ENCODE data around the gene EXT2.

EXT2 gene

GRCh38 chr11:44207292-44207691 lies 111.8 kb downstream of the EXT2 start:
- no peak for DNase-seq

GRCh38 chr11:44208976-44209603 lies 113.6 kb downstream of the EXT2 start:
- no peak for DNase-seq

DNA sequence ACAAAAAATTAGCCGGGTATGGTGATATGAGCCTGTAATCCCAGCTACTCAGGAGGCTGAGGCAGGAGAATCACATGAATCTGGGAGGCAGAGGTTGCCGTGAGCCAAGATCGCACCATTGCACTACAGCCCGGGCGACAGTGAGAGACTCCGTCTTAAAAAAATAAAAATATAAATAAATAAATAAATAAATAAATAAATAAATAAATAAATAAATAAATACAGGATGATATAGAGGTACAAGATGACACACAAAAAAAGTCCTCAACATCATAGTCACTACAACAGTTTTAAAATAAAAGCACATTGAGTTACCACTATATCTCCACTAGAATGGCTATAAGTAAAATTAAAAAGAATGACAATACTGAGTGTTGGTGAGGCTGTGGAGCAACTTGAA lies 116.7 kb downstream of the EXT2 start:
- DNase-seq: no peak

DNA sequence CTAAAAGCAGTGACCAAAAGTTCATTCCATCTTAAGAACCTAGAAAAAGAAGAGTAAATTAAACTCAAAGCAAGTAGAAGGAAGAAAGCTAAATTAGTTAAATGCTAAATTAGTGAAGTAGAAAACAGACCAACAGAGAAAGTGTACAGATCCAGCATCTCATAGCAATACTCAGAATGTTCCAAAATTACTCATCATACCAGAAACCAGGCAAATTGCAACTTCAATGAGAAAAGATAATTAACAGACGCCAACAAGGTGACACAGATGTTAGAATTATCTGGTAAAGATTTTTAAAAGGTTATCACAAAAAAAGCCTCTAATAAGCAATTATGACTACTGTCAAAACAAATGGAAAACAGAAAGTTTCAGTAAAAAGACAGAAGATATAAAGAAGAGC lies 117.7 kb downstream of the EXT2 start:
- no peak for DNase-seq

GRCh38 chr11:44217432-44217831 lies 122.0 kb downstream of the EXT2 start:
- DNase-seq: no peak

DNA sequence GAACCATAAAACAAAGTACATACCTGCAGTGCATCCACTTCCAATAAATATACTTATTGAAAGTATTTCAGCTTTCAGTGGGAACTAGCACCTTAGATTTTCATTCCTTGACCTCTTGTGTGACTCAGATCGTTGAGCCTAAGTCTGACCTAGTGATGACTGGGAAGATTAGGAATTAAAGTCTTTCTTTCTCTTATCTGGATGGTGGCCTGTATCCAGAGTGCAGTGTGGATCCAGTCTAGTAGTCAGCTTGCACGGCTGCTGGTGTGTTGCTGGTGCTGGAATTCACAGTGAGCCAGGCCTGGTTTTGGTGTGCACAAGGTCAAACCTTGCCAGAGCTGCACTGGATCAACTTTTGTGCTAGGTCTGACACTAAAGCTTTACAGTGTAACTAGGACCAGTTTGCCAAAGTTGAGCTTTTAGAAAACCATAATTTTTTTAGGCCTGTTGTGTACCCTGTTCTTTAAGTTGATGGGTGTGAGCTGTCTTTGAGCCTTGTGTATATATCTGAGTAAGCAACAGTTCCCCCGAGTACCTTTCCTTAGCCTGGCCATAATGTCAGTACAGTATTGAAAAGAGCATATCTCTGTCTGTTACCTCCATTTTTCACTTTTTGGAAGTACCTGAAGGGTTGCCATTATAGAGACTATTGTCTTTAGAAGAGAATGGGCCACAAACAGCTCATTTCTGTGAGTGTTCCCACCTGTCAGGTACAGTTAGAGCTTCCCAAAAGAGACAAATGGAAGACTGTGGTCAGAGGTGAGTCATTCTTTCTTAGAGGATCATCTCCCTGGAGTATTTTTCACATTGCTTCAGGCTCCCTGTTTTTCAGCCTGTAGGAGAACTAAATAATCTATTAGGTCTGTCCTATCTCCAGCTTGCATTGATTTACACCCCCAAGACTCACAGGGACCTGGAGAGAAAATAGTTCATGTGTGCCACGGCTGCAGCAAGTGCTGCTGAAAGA lies 124.6 kb downstream of the EXT2 start:
- DNase-seq: no peak

DNA sequence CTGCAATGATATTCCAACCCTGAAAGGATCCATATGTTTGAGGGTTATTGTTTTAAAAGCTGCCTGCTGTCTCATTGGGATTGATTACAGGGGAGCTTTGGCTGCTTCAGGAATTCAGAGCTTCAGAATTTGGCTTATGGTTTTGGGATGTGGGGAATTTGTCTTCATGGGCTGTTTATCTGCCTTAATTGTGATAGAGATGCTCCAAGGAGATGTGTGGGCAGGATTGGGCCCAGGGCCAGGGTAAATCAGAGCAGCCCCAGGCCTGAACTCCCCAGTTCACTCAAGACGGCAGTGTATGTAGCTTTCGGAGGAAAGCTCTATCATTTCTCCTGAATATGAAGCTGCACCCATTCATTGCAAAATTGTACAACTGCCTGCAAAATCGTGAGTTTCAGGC lies 126.0 kb downstream of the EXT2 start:
- DNase-seq: no peak

- DNase-seq: no peak
These were observed 126.5 kb downstream of the EXT2 start for GRCh38 chr11:44221992-44222391.

- DNase-seq: no peak
These were observed 127.8 kb downstream of the EXT2 start for GRCh38 chr11:44223238-44223637.

- DNase-seq: no peak
These were observed 129.5 kb downstream of the EXT2 start for GRCh38 chr11:44224867-44225501.

GRCh38 chr11:44226490-44226889 lies 131.0 kb downstream of the EXT2 start:
- DNase-seq: no peak

DNA sequence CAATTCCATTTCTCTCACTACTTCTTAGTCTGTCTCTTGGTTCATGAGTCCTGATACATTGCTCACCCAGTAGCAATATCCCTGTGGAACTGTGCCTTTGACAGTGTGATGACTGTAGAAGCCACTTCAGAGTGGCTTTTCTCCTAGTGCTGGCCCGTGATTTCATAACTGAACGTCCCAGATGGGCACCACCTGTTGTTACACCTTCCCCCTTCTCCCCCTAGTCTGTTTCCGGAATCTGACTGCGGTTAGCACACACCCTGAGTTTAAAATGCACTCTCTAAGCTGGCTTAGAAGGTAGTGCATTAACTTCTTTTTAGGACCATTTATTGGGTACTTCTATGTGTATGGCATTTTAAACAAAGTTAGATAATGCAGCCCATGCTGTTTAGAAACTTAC lies 131.5 kb downstream of the EXT2 start:
- no peak for DNase-seq

GRCh38 chr11:44228379-44228778 lies 132.9 kb downstream of the EXT2 start:
- no peak for DNase-seq

DNA sequence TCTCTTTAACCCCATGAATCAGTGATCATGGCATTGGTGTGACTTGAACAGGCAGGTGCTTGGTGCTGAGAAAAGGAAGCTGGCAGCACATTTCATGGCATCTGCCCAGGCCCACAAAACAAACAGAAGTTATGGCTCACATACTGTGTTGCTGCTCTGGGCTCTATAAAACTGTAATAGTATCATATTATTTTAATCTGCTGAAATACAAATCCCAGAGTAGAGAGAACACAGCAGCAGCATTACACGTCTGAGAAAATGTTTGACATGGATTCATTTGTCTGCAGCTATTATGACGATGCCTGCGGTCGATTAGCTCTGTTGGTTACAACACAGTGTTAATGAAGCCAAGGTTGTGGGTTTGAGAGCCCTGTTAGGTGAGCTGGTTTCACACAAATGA lies 133.6 kb downstream of the EXT2 start:
- DNase-seq: peak; percentile 49

GRCh38 chr11:44229624-44230023 lies 134.1 kb downstream of the EXT2 start:
- no peak for DNase-seq

- no peak for DNase-seq
These were observed 140.3 kb downstream of the EXT2 start for GRCh38 chr11:44235765-44236201.

- DNase-seq: no peak
These were observed 140.8 kb downstream of the EXT2 start for GRCh38 chr11:44236296-44236695.

DNA sequence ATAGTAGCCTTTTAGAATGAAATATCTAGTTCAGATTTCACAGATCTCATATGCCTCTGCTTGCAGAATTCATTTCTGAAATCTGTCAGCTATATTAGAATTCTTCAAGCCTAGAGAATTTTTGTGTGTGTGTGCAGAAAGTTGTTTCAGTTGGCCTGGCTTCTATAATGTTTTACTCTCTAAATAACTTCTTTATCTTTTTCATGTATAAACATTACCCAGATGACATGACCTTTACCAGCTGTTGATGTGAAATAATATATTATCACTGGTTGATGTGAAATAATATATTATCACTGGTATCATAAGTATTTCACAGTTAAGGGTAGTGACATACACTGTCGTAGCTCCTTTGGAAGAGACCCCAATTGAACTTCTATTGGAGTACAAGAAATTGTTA lies 141.7 kb downstream of the EXT2 start:
- no peak for DNase-seq

DNA sequence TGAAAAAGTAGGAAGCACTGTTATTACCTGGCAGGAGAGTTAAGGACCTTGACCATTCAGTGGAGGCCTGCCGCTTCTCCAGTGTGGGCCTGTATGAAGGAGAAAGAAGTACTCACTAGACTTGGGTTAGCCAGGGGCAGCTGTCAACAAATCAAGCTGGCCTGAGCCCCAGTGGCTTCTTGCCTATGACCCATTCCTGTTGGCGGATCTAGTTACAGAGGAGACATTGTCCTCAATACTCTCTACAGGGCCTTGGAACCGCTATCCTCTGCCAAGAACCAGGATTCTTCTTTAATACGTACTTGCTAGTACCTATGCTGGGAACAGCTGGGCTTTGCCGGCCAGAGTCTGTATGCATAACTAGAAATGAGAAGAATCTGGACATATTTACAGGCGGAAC lies 146.4 kb downstream of the EXT2 start:
- DNase-seq: no peak

DNA sequence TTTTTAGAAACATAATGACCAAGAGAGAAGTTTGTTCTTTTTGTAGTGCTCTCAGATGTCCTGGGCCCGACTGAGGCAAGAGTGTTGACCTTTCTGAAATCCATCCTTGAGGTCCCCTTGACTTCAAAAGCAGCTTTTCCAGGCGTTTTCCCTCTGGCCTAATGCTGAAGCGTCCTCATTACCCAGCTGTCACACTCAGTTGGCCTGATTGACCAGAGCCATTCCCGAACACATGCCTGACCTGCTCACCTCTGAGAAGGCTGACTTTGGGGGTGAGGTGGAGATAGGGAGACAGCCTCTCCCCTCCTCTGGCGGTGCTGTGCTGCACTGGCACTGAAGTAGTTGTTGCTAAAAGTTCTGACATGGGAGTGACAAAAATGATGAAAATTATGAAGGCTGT lies 147.6 kb downstream of the EXT2 start:
- no peak for DNase-seq

- DNase-seq: no peak
These were observed 148.3 kb downstream of the EXT2 start for GRCh38 chr11:44243595-44244343.

GRCh38 chr11:44244639-44245310 lies 149.3 kb downstream of the EXT2 start:
- DNase-seq: no peak

DNA sequence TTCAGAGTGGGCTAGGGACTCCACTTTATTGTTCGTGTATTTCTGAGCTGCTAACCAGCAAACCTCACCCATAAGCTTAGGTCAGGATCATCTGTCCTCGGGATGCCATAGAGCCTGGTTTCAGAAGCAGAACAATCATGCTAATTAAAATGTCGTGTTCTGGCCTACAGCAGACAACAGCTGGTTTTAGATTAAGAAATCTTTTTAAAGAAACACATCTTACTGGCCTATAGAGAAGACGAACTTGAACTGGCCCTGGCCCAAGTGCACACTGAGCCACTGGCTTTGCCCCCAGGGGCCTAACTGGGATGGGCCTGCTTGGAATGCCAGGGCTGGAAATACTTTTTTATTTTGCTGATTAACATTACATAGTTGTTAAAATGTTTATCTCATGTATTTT lies 151.2 kb downstream of the EXT2 start:
- DNase-seq: no peak
